CD14-positive monocyte (primary cell): ENCODE results near the gene INTS12. TPM values are rescaled to one million over a fixed set of nuclear protein-coding genes. Genes with fewer than 3 reads are reported as not detected.

Source experiments
- DNase-seq, 3 donors: peaks; one replicate each; pipeline ENCODE4 v3.0.0-alpha.2; 2011 to 2022
- H2AFZ ChIP-seq: 2 replicates; pipeline ENCODE4 v1.6.0; 2012; ENCODE audit warnings: mild to moderate bottlenecking, low read depth, low read length, inconsistent platforms; ENCODE audit not compliant: insufficient read depth, poor library complexity, severe bottlenecking
- H3K27ac ChIP-seq, 2 donors: 1 replicate in 1 of 2; 2 replicates in 1 of 2; pipeline ENCODE4 v1.5.1; 2012 to 2013; ENCODE audit warnings: low read length in 2 of 2, control low read depth in 1 of 2, inconsistent platforms in 1 of 2, low read depth in 1 of 2, mild to moderate bottlenecking in 1 of 2
- H3K27me3 ChIP-seq, 2 donors: one replicate each; pipeline versions ENCODE4 v1.6.0 to v1.6.1; 2011 to 2013; ENCODE audit warnings: low read length in 2 of 2; ENCODE audit not compliant: control insufficient read depth in 2 of 2, insufficient read depth in 2 of 2
- H3K36me3 ChIP-seq, 2 donors: replicated peaks in 1 of 2; 1 replicate in 1 of 2; 2 replicates in 1 of 2; pipeline versions ENCODE4 v1.5.1 to v1.6.1; 2012 to 2013; ENCODE audit warnings: low read length in 2 of 2, control low read depth in 1 of 2, inconsistent platforms in 1 of 2, mild to moderate bottlenecking in 1 of 2; ENCODE audit not compliant: insufficient read depth in 2 of 2, control insufficient read depth in 1 of 2
- H3K4me1 ChIP-seq, 2 donors: 1 replicate in 1 of 2; 2 replicates in 1 of 2; pipeline versions ENCODE4 v1.5.1 to v1.6.1; 2012 to 2013; ENCODE audit warnings: low read length in 2 of 2, control low read depth in 1 of 2, inconsistent platforms in 1 of 2, mild to moderate bottlenecking in 1 of 2, moderate library complexity in 1 of 2; ENCODE audit not compliant: insufficient read depth in 2 of 2, control insufficient read depth in 1 of 2
- H3K4me2 ChIP-seq: replicated peaks from 2 replicates; pipeline ENCODE3; 2012; ENCODE audit warnings: low read length, moderate library complexity, mild to moderate bottlenecking; ENCODE audit not compliant: poor library complexity, severe bottlenecking; ENCODE audit errors: extremely low read depth
- H3K4me3 ChIP-seq, 3 experiments: fragments of 200-600 bp in 1 of 3; sonication (generic) in 1 of 3; replicated peaks in 1 of 3; 1 replicate in 2 of 3; 2 replicates in 1 of 3; pipeline ENCODE4 v1.5.1; 2011 to 2013; ENCODE audit warnings: low read length in 3 of 3, mild to moderate bottlenecking in 3 of 3, control low read depth in 2 of 3, low read depth in 2 of 3, inconsistent platforms in 1 of 3, moderate library complexity in 1 of 3
- H3K79me2 ChIP-seq: 2 replicates; pipeline ENCODE4 v1.6.0; 2012; ENCODE audit warnings: mild to moderate bottlenecking, control low read depth, inconsistent platforms, low read length, moderate library complexity; ENCODE audit not compliant: insufficient read depth
- H3K9ac ChIP-seq: 2 replicates; pipeline ENCODE4 v1.6.0; 2017; ENCODE audit warnings: low read length, mild to moderate bottlenecking; ENCODE audit not compliant: insufficient read depth, poor library complexity, severe bottlenecking
- H3K9me3 ChIP-seq, 2 donors: replicated peaks in 1 of 2; 1 replicate in 1 of 2; 2 replicates in 1 of 2; pipeline versions ENCODE4 v1.5.1 to v1.6.1; 2012 to 2013; ENCODE audit warnings: low read length in 2 of 2, control low read depth in 1 of 2; ENCODE audit not compliant: control insufficient read depth in 1 of 2, insufficient read depth in 1 of 2
- H4K20me1 ChIP-seq: 2 replicates; pipeline ENCODE4 v1.6.0; 2012; ENCODE audit warnings: mild to moderate bottlenecking, low read length, control low read depth, moderate library complexity; ENCODE audit not compliant: insufficient read depth
- H3K27ac Mint-ChIP-seq, 7 donors: one replicate each; pipeline ENCODE4 v1.8.0; 2020; ENCODE audit warnings: mild to moderate bottlenecking in 7 of 7, mixed read lengths in 7 of 7, moderate library complexity in 6 of 7, inconsistent platforms in 2 of 7
- H3K27me3 Mint-ChIP-seq, 3 donors: one replicate each; pipeline ENCODE4 v1.8.0; 2021 to 2022; ENCODE audit warnings: low read depth in 3 of 3, mild to moderate bottlenecking in 3 of 3, mixed read lengths in 3 of 3, moderate library complexity in 3 of 3, inconsistent platforms in 1 of 3
- H3K36me3 Mint-ChIP-seq, 2 donors: one replicate each; pipeline ENCODE4 v1.8.0; 2020; ENCODE audit warnings: mixed read lengths in 2 of 2, inconsistent platforms in 1 of 2, mild to moderate bottlenecking in 1 of 2
- H3K4me1 Mint-ChIP-seq: one replicate; pipeline ENCODE4 v1.8.0; 2020; ENCODE audit warnings: mild to moderate bottlenecking, mixed read lengths
- H3K4me3 Mint-ChIP-seq, 2 donors: one replicate each; pipeline ENCODE4 v1.8.0; 2020; ENCODE audit warnings: mild to moderate bottlenecking in 2 of 2, mixed read lengths in 2 of 2, moderate library complexity in 1 of 2
- H3K9me3 Mint-ChIP-seq, 7 donors: one replicate each; pipeline ENCODE4 v1.8.0; 2020 to 2022; ENCODE audit warnings: mixed read lengths in 7 of 7, mild to moderate bottlenecking in 6 of 7, moderate library complexity in 6 of 7, inconsistent platforms in 2 of 7
- WGBS: methylation state at CpG from one replicate; pipeline ENCODE4 v1.1.5; 2013; ENCODE audit warnings: missing lambda C conversion rate; ENCODE audit not compliant: insufficient coverage; 5-methylcytosine and 5-hydroxymethylcytosine counted together
- intact Hi-C, 2 donors: fragments of 100-400 bp; cut with micrococcal nuclease; formaldehyde crosslinking; loops; one replicate each; pipeline versions ENCODE4 v1.15.0 to v1.15.1; 2023
- polyA plus RNA-seq, 3 donors: library from polyadenylated mRNA; depleted of rRNA in 1 of 3; unstranded in 2 of 3; stranded (reverse) in 1 of 3; fragments of 300-500 nt in 2 of 3; fragments of >200 nt in 1 of 3; fragmentation: Illumina TruSeq in 2 of 3; gene quantifications; 1 replicate in 2 of 3; 2 replicates in 1 of 3; pipeline ENCODE4 v1.2.3, GENCODE V29; 2012 to 2021
- TF ChIP-seq, protein P1 (sequence below): fragments of 200-600 bp; IDR thresholded peaks from one replicate; pipeline ENCODE4 v1.8.0; 2022; ENCODE audit warnings: antibody characterized with exemption, mild to moderate bottlenecking

INTS12 gene
- polyA plus RNA-seq, 3 donors: 12.0 to 22.9 (median 18.1) TPM

DNA sequence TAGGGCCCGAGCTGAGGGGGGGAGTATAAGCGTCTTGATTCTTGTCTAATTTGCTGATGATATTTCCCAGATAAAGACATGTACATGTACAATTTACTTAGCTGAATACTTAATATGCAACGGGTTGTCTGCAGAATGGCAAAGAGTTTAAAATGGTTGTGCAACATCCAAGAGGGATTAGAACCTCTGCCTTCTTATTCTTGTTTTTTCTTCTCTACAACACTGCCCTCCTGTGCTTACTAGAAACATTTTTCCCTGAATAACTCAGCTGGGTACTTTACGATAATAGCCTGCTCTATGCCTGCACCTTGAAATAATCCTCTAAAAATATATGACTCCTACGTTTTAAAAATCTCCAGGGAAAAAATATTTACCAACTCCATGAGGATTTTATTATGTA, 41.8 kb downstream of the INTS12 start:
- Mint-ChIP-seq H3K9me3 (no peaks in the 10 kb centered on the region), H3K4me1 (peaks cover 2% of the 10 kb centered on the region), H3K4me3 (no peak overlapping the region), H3K27me3 (peaks cover 0 to 3% (median 1%) of the 10 kb centered on the region in 3 donors), H3K27ac (no peak overlapping the region), H3K36me3 (no peaks in the 10 kb centered on the region)
- Histone ChIP-seq H3K4me2 (no peak overlapping the region), H2AFZ (no peak overlapping the region), H4K20me1 (no peaks in the 10 kb centered on the region), H3K9me3 (no peaks in the 10 kb centered on the region), H3K36me3 (no peaks in the 10 kb centered on the region), H3K79me2 (no peaks in the 10 kb centered on the region), H3K27ac (no peak overlapping the region), H3K4me3 (no peak overlapping the region), H3K27me3 (no peaks in the 10 kb centered on the region), H3K9ac (no peak overlapping the region), H3K4me1 (no peaks in the 10 kb centered on the region)
- intact Hi-C loops: no loop called here
- TF ChIP-seq, protein P1, sequence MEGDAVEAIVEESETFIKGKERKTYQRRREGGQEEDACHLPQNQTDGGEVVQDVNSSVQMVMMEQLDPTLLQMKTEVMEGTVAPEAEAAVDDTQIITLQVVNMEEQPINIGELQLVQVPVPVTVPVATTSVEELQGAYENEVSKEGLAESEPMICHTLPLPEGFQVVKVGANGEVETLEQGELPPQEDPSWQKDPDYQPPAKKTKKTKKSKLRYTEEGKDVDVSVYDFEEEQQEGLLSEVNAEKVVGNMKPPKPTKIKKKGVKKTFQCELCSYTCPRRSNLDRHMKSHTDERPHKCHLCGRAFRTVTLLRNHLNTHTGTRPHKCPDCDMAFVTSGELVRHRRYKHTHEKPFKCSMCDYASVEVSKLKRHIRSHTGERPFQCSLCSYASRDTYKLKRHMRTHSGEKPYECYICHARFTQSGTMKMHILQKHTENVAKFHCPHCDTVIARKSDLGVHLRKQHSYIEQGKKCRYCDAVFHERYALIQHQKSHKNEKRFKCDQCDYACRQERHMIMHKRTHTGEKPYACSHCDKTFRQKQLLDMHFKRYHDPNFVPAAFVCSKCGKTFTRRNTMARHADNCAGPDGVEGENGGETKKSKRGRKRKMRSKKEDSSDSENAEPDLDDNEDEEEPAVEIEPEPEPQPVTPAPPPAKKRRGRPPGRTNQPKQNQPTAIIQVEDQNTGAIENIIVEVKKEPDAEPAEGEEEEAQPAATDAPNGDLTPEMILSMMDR: no peak
- WGBS: 50% methylated on average over 1 of the region's 5 CpGs
- DNase-seq: no peak

GRCh38 chr4:105662935-105663675, 45.4 kb downstream of the INTS12 start:
- Histone ChIP-seq H3K79me2 (no peaks in the 10 kb centered on the region), H3K27ac (no peak overlapping the region), H3K4me2 (no peak overlapping the region), H2AFZ (no peak overlapping the region), H3K4me1 (no peaks in the 10 kb centered on the region), H3K9me3 (no peaks in the 10 kb centered on the region), H3K27me3 (no peaks in the 10 kb centered on the region), H3K9ac (no peak overlapping the region), H3K4me3 (no peak overlapping the region), H3K36me3 (no peaks in the 10 kb centered on the region), H4K20me1 (no peaks in the 10 kb centered on the region)
- Mint-ChIP-seq H3K27me3 (no peaks in the 10 kb centered on the region), H3K9me3 (no peaks in the 10 kb centered on the region), H3K4me1 (peaks cover 2% of the 10 kb centered on the region), H3K4me3 (no peak overlapping the region), H3K36me3 (no peaks in the 10 kb centered on the region), H3K27ac (no peak overlapping the region)
- WGBS: no CpG with 5 or more reads among the region's 2 CpGs
- no peak for DNase-seq
- intact Hi-C loops: no loop called here
- TF ChIP-seq, protein P1: no peak
